HepG2 (cell line): ENCODE measurements around the gene NFS1. TPM values are rescaled to one million over a fixed set of nuclear protein-coding genes. Genes with fewer than 3 reads are reported as not detected.

Experiments
- ATAC-seq: fragments of 200-7000 bp; cut with Tn5 transposase; 3 replicates; pipeline ENCODE4 v1.9.1; 2020; ENCODE audit warnings: mild to moderate bottlenecking, moderate library complexity
- BruUV-seq: library from RNA; stranded (reverse); fragments of 400-500 nt; replicated peaks from 2 replicates; lab custom pipeline; 2021; lab: Mats Ljungman, UMichigan
- CTCF ChIA-PET: fragments of 300-600 bp; formaldehyde crosslinking; extraction: SDS; loops from one replicate; lab custom pipeline; 2021; ENCODE audit warnings: low total read pairs, inconsistent platforms, low intra/inter-chr PET ratio; lab: Yijun Ruan, JAX
- POLR2A ChIA-PET: fragments of 350-600 bp; sonication (Branson Sonifier 250); formaldehyde crosslinking; loops from one replicate; lab custom pipeline; 2020; ENCODE audit warnings: antibody characterized with exemption, inconsistent platforms; lab: Yijun Ruan, JAX
- DNase-seq: peaks from one replicate; pipeline ENCODE4 v3.0.0-alpha.2; 2015; ENCODE audit warnings: low spot score
- FAIRE-seq: peaks from 3 replicates; lab custom pipeline; 2011; peaks lifted over from hg19 to GRCh38; lab: Jason Lieb, UNC
- H2AFZ ChIP-seq: one replicate; pipeline ENCODE4 v1.6.1; 2011; ENCODE audit warnings: low read length, inconsistent platforms
- H3K27ac ChIP-seq: fragments of 300-600 bp; 3 replicates; pipeline ENCODE4 v1.8.0; 2011; ENCODE audit warnings: mixed run types, mild to moderate bottlenecking, mixed read lengths, low read length, inconsistent platforms; ENCODE audit not compliant: insufficient read depth; ENCODE audit errors: extremely low read length
- H3K27me3 ChIP-seq, 2 experiments: fragments of 200-600 bp in 1 of 2; 2 replicates in 1 of 2; 3 replicates in 1 of 2; pipeline versions ENCODE4 v1.6.0 to v1.8.0; 2011; ENCODE audit warnings: low read length in 2 of 2, mild to moderate bottlenecking in 2 of 2, moderate library complexity in 2 of 2, inconsistent platforms in 1 of 2; ENCODE audit not compliant: insufficient read depth in 2 of 2, control insufficient read depth in 1 of 2
- H3K36me3 ChIP-seq, 2 experiments: fragments of 200-600 bp in 1 of 2; replicated peaks in 1 of 2; 2 replicates in 1 of 2; 3 replicates in 1 of 2; pipeline versions ENCODE4 v1.5.1 to v1.8.0; 2011; ENCODE audit warnings: low read length in 2 of 2, inconsistent platforms in 1 of 2; ENCODE audit not compliant: insufficient read depth in 2 of 2, control insufficient read depth in 1 of 2
- H3K4me1 ChIP-seq: 2 replicates; pipeline ENCODE4 v1.5.1; 2012; ENCODE audit warnings: low read length, inconsistent platforms; ENCODE audit not compliant: insufficient read depth
- H3K4me2 ChIP-seq: 2 replicates; pipeline ENCODE4 v1.6.0; 2011; ENCODE audit warnings: low read depth, low read length, inconsistent platforms
- H3K4me3 ChIP-seq, 3 experiments: fragments of 200-600 bp in 1 of 3; sonication (generic), shearing (Covaris generic) in 1 of 3; replicated peaks in 1 of 3; 2 replicates each; pipeline ENCODE4 v1.5.1; 2011 to 2016; ENCODE audit warnings: low read length in 3 of 3, inconsistent platforms in 2 of 3, low read depth in 2 of 3, mild to moderate bottlenecking in 2 of 3, control low read depth in 1 of 3, mixed read lengths in 1 of 3; ENCODE audit not compliant: insufficient read depth in 1 of 3
- H3K79me2 ChIP-seq: one replicate; pipeline ENCODE4 v1.6.1; 2011; ENCODE audit warnings: low read length, inconsistent platforms; ENCODE audit not compliant: insufficient read depth
- H3K9ac ChIP-seq: 2 replicates; pipeline ENCODE4 v1.6.0; 2011; ENCODE audit warnings: mild to moderate bottlenecking, low read depth, low read length, inconsistent platforms; ENCODE audit not compliant: insufficient read depth
- H3K9me3 ChIP-seq: 2 replicates; pipeline ENCODE4 v1.5.1; 2012; ENCODE audit warnings: mild to moderate bottlenecking, low read length
- H4K20me1 ChIP-seq: 2 replicates; pipeline ENCODE4 v1.6.0; 2011; ENCODE audit warnings: inconsistent platforms, mild to moderate bottlenecking, low read length, moderate library complexity; ENCODE audit not compliant: insufficient read depth
- ARNT ChIP-seq: fragments of 450-650 bp; IDR thresholded peaks from 2 replicates; pipeline ENCODE4 v1.6.1; 2017
- SALL2 ChIP-seq: sonication (generic); formaldehyde crosslinking; IDR thresholded peaks from 2 replicates; pipeline ENCODE4 v1.8.1; 2023; ENCODE audit warnings: mild to moderate bottlenecking, missing genetic modification reagents, inconsistent platforms
- SYNCRIP ChIP-seq: fragments of 200-400 bp; formaldehyde crosslinking; IDR thresholded peaks from 2 replicates; pipeline ENCODE4 v1.6.1; 2018; ENCODE audit warnings: mild to moderate bottlenecking, low read depth, low read length; ENCODE audit not compliant: insufficient read depth
- ZFY ChIP-seq: sonication (generic); formaldehyde crosslinking; IDR thresholded peaks from 2 replicates; pipeline ENCODE4 v1.4.0; 2020; ENCODE audit warnings: missing genetic modification reagents
- ZKSCAN1 ChIP-seq: fragments of 150-350 bp; IDR thresholded peaks from 2 replicates; pipeline ENCODE4 v1.6.1; 2014; ENCODE audit warnings: low read length
- ZMYM4 ChIP-seq: sonication (generic); formaldehyde crosslinking; IDR thresholded peaks from 2 replicates; pipeline ENCODE4 v1.8.1; 2023; ENCODE audit warnings: mild to moderate bottlenecking, missing genetic modification reagents
- WGBS: methylation state at CpG from one replicate; pipeline ENCODE4 v1.1.6; 2017; ENCODE audit warnings: low lambda C conversion rate; 5-methylcytosine and 5-hydroxymethylcytosine counted together
- in situ Hi-C: cut with HindIII; loops from 2 replicates; pipeline ENCODE4 v1.10.0; 2017; ENCODE audit warnings: low pct_unique_long_range_greater_than_20kb; ENCODE audit not compliant: extremely low pct_ligation_motif_present
- intact Hi-C: fragments of 100-400 bp; cut with micrococcal nuclease; formaldehyde crosslinking; loops from one replicate; pipeline ENCODE4 v1.10.0; 2022; ENCODE audit not compliant: unreplicated experiment
- polyA plus RNA-seq, 8 experiments: library from polyadenylated mRNA; depleted of rRNA in 3 of 8; stranded (reverse) in 7 of 8; unstranded in 1 of 8; fragments of >200 nt; fragmentation: Illumina TruSeq in 4 of 8; extraction: Trizol in 4 of 8; gene quantifications; 2 replicates each; pipeline versions ENCODE4 v1.2.1 to v1.2.3, GENCODE V29; 2011 to 2016; ENCODE audit warnings: low read depth in 4 of 8, missing spikeins in 1 of 8, mixed read lengths in 1 of 8; ENCODE audit not compliant: insufficient read depth in 1 of 8
- total RNA-seq, 5 experiments: library from RNA; depleted of rRNA; stranded (reverse); fragments of >200 nt; fragmentation: Illumina TruSeq; extraction: Trizol; gene quantifications; 2 replicates each; pipeline ENCODE4 v1.2.3, GENCODE V29; 2016; ENCODE audit warnings: low read depth in 1 of 5
- TF ChIP-seq, protein P1 (sequence below): fragments of 450-650 bp; IDR thresholded peaks from 2 replicates; pipeline ENCODE4 v1.6.1; 2016

Gene NFS1
- total and polyA plus RNA-seq, 2 of the 13 experiments (the other 11 are each of a cell fraction or from before 2014, with no cell fraction given), result 65.9 to 88.1 TPM

DNA sequence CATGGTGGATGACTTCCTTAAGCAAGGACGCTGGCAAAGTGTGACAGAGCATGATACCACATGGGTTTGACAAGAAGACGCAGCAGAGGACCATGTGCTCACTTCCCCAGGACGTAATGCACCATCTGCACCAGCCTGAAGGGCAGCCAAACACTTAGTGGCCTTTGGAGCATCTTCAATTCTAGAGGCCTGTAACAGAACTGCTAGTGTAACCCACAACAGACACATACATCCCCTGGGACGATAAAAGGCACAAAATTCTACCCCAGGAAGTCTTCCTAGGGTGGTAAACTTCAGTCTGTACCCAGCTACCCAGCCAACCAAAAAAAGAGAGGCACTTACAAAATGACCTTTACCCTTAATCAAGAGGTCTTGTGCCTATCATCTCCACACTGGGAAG, 25.3 kb downstream of the NFS1 start:
- no peaks in the 10 kb centered on the region for H3K27me3 ChIP-seq
- TF ChIP-seq, protein P1, sequence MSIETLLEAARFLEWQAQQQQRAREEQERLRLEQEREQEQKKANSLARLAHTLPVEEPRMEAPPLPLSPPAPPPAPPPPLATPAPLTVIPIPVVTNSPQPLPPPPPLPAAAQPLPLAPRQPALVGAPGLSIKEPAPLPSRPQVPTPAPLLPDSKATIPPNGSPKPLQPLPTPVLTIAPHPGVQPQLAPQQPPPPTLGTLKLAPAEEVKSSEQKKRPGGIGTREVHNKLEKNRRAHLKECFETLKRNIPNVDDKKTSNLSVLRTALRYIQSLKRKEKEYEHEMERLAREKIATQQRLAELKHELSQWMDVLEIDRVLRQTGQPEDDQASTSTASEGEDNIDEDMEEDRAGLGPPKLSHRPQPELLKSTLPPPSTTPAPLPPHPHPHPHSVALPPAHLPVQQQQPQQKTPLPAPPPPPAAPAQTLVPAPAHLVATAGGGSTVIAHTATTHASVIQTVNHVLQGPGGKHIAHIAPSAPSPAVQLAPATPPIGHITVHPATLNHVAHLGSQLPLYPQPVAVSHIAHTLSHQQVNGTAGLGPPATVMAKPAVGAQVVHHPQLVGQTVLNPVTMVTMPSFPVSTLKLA, result peak; percentile 89
- TF ChIP-seq ZMYM4 (CRISPR knock-in tag) (no peak), SYNCRIP (no peak)
- peaks cover 21 to 49% of the 10 kb centered on the region in 2 experiments for H3K36me3 ChIP-seq
- H4K20me1 ChIP-seq, result no peaks in the 10 kb centered on the region
- in situ Hi-C loops (no loop called here), intact Hi-C loops (no loop called here)
- no peak overlapping the region for H3K9ac ChIP-seq
- H3K4me2 ChIP-seq, result no peak overlapping the region
- ChIA-PET CTCF (no interaction called here), POLR2A (no interaction called here)
- H3K4me3 ChIP-seq, result no peak overlapping the region
- DNase-seq (no peak), ATAC-seq (no peak), FAIRE-seq (no peak)
- BruUV-seq, result no TSS peak
- no peaks in the 10 kb centered on the region for H3K4me1 ChIP-seq
- 97% methylated on average over 4 of the region's 4 CpGs for WGBS
- H2AFZ ChIP-seq, result no peak overlapping the region
- H3K79me2 ChIP-seq, result no peaks in the 10 kb centered on the region
- no peak overlapping the region for H3K27ac ChIP-seq
- no peaks in the 10 kb centered on the region for H3K9me3 ChIP-seq

DNA sequence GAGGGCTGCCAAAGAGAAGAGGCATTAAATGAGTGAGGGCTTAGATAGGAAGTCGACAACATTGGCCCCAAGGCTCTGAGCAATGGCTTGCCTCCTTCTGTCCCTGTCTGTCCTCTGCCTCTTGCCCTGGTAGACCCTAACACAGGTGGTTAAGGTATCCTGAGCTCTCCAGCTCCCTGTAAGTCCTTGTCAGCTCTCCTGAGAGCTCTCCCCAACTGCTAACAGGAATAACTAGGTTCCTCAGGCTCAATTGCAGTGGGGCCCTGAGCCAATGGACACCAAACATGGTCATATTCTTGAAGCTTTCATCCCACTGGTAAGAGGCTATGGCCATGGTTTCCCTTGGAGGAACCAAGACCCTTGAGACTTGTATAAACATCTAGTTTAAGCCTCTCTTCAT, 29.5 kb downstream of the NFS1 start:
- intact Hi-C loops (no loop called here), in situ Hi-C loops (no loop called here)
- H3K4me3 ChIP-seq, result no peak overlapping the region
- BruUV-seq, result no TSS peak
- ChIA-PET POLR2A (no interaction called here), CTCF (no interaction called here)
- no peak overlapping the region for H3K9ac ChIP-seq
- WGBS, result 46% methylated on average over 1 of the region's 1 CpG
- peaks cover 5% of the 10 kb centered on the region; the same call in 1 of the 2 replicates for H3K4me1 ChIP-seq
- DNase-seq, result no peak
- no peaks in the 10 kb centered on the region for H4K20me1 ChIP-seq
- no peak overlapping the region for H2AFZ ChIP-seq
- FAIRE-seq, result no peak
- no peaks in the 10 kb centered on the region for H3K9me3 ChIP-seq
- H3K4me2 ChIP-seq, result no peak overlapping the region
- no peak for ATAC-seq
- no peaks in the 10 kb centered on the region for H3K27me3 ChIP-seq
- TF ChIP-seq ZFY (CRISPR knock-in tag) (no peak), SALL2 (CRISPR knock-in tag) (no peak), ARNT (no peak), ZKSCAN1 (no peak)
- peaks cover 21 to 47% of the 10 kb centered on the region in 2 experiments for H3K36me3 ChIP-seq
- no peak overlapping the region for H3K27ac ChIP-seq
- peaks cover under 1% of the 10 kb centered on the region for H3K79me2 ChIP-seq
